ENCODE results near the gene NLRP6.
A peak's percentile ranks its signal among the peaks of the same experiment; 100 is the strongest.
"Not testable (repeated sequence)": the region's sequence is repeated elsewhere in the genome, so short reads cannot be mapped to it uniquely, and the experiment has no call there.

NLRP6 gene

GRCh38 chr11:235609-235996 is 42.6 kb upstream of the NLRP6 start:
- ATAC-seq (ENCODE audit: low read depth): peak; percentile 13; the same call in 2 of the 3 replicates
- peaks cover 22% of the 10 kb centered on the region for H3K36me3 ChIP-seq (ENCODE audit: low read depth)
- TF ChIP-seq CTCF (IDR thresholded peaks at IDR 0.05; ENCODE audit: poor library complexity, severe bottlenecking): no peak
- H3K27ac ChIP-seq (ENCODE audit: poor library complexity, severe bottlenecking): peak overlapping the region; percentile 77
- DNase-seq (ENCODE audit: low spot score): no peak
- no peaks in the 10 kb centered on the region for H3K9me3 ChIP-seq (ENCODE audit: severe bottlenecking)
- peaks cover 11% of the 10 kb centered on the region for H3K4me1 ChIP-seq (ENCODE audit: insufficient read depth, poor library complexity, severe bottlenecking)
- H3K4me3 ChIP-seq (ENCODE audit: severe bottlenecking): peak overlapping the region; percentile 94
- no peaks in the 10 kb centered on the region for H3K27me3 ChIP-seq (ENCODE audit: insufficient read depth, poor library complexity, severe bottlenecking)

GRCh38 chr11:235997-236773 is 42.0 kb upstream of the NLRP6 start, which contains the start of gene SIRT3:
Gene SIRT3, minus strand, starts transcription at chr11:236342. Its CDS starts 14 bp downstream, at chr11:236328.
- Histone ChIP-seq H3K27ac (ENCODE audit: poor library complexity, severe bottlenecking) (peak within 1 kb of the TSS; percentile 77), H3K4me1 (ENCODE audit: insufficient read depth, poor library complexity, severe bottlenecking) (peaks cover 11% of the 10 kb centered on the region), H3K9me3 (ENCODE audit: severe bottlenecking) (no peaks in the 10 kb centered on the region), H3K4me3 (ENCODE audit: severe bottlenecking) (peak within 1 kb of the TSS; percentile 94), H3K36me3 (ENCODE audit: low read depth) (peaks cover 28% of the 10 kb centered on the region), H3K27me3 (ENCODE audit: insufficient read depth, poor library complexity, severe bottlenecking) (no peaks in the 10 kb centered on the region)
- TF ChIP-seq CTCF (IDR thresholded peaks at IDR 0.05; ENCODE audit: poor library complexity, severe bottlenecking): no peak
- DNase-seq (ENCODE audit: low spot score) (peak; percentile 87), ATAC-seq (ENCODE audit: low read depth) (peak; percentile 86)

GRCh38 chr11:236774-237767 is 41.1 kb upstream of the NLRP6 start, which contains the start of gene PSMD13:
Gene PSMD13, plus strand, starts transcription at chr11:236976. Its CDS starts 74 bp downstream, at chr11:237050.
- H3K36me3 ChIP-seq (ENCODE audit: low read depth): peaks cover 34% of the 10 kb centered on the region
- no peaks in the 10 kb centered on the region for H3K27me3 ChIP-seq (ENCODE audit: insufficient read depth, poor library complexity, severe bottlenecking)
- ATAC-seq (ENCODE audit: low read depth): peak; percentile 90
- H3K9me3 ChIP-seq (ENCODE audit: severe bottlenecking): no peaks in the 10 kb centered on the region
- H3K4me1 ChIP-seq (ENCODE audit: insufficient read depth, poor library complexity, severe bottlenecking): peaks cover 11% of the 10 kb centered on the region
- peak within 1 kb of the TSS; percentile 77 for H3K27ac ChIP-seq (ENCODE audit: poor library complexity, severe bottlenecking)
- H3K4me3 ChIP-seq (ENCODE audit: severe bottlenecking): peak within 1 kb of the TSS; percentile 94
- no peak for TF ChIP-seq CTCF (IDR thresholded peaks at IDR 0.05; ENCODE audit: poor library complexity, severe bottlenecking)
- no peak for DNase-seq (ENCODE audit: low spot score)

- not testable (repeated sequence) for H3K4me3 ChIP-seq (ENCODE audit: severe bottlenecking); ATAC-seq (ENCODE audit: low read depth); DNase-seq (ENCODE audit: low spot score); H3K9me3 ChIP-seq (ENCODE audit: severe bottlenecking); H3K27me3 ChIP-seq (ENCODE audit: insufficient read depth, poor library complexity, severe bottlenecking); H3K27ac ChIP-seq (ENCODE audit: poor library complexity, severe bottlenecking)
- peaks cover 11% of the 10 kb centered on the region for H3K4me1 ChIP-seq (ENCODE audit: insufficient read depth, poor library complexity, severe bottlenecking)
- peaks cover 47% of the 10 kb centered on the region for H3K36me3 ChIP-seq (ENCODE audit: low read depth)
Observed at GRCh38 chr11:238346-238745, 39.9 kb upstream of the NLRP6 start.

GRCh38 chr11:240315-240714 is 37.9 kb upstream of the NLRP6 start:
- Histone ChIP-seq H3K4me1 (ENCODE audit: insufficient read depth, poor library complexity, severe bottlenecking) (peaks cover 11% of the 10 kb centered on the region), H3K9me3 (ENCODE audit: severe bottlenecking) (no peaks in the 10 kb centered on the region), H3K27me3 (ENCODE audit: insufficient read depth, poor library complexity, severe bottlenecking) (no peaks in the 10 kb centered on the region), H3K4me3 (ENCODE audit: severe bottlenecking) (no peak overlapping the region), H3K36me3 (ENCODE audit: low read depth) (peaks cover 67% of the 10 kb centered on the region), H3K27ac (ENCODE audit: poor library complexity, severe bottlenecking) (no peak overlapping the region)
- no peak for ATAC-seq (ENCODE audit: low read depth)
- no peak for TF ChIP-seq CTCF (IDR thresholded peaks at IDR 0.05; ENCODE audit: poor library complexity, severe bottlenecking)
- DNase-seq (ENCODE audit: low spot score): no peak

All from RWPE2 (cell line).